OCI-LY1 (cell line): ENCODE measurements around the gene FBXO8.

Experiments used
- H2AFZ ChIP-seq: fragments of 200-600 bp; sonication (generic), shearing (Covaris generic); 2 replicates; pipeline ENCODE4 v1.6.0; 2014; ENCODE audit warnings: antibody characterized with exemption, mild to moderate bottlenecking, low read length
- H3F3A ChIP-seq: fragments of 200-600 bp; sonication (generic), shearing (Covaris generic); 2 replicates; pipeline ENCODE4 v1.6.0; 2014; ENCODE audit warnings: mild to moderate bottlenecking, antibody characterized with exemption, low read length, moderate library complexity; ENCODE audit not compliant: insufficient read depth
- H3K27ac ChIP-seq: fragments of 200-600 bp; sonication (generic); 2 replicates; pipeline ENCODE4 v1.5.1; 2014; ENCODE audit warnings: low read length, mixed run types, mild to moderate bottlenecking, low read depth; ENCODE audit not compliant: poor library complexity, severe bottlenecking
- H3K27me3 ChIP-seq: fragments of 200-600 bp; sonication (generic); 2 replicates; pipeline ENCODE4 v1.6.0; 2014; ENCODE audit warnings: antibody characterized with exemption, mild to moderate bottlenecking, low read length, moderate library complexity; ENCODE audit not compliant: insufficient read depth
- H3K36me3 ChIP-seq: fragments of 200-600 bp; sonication (generic); 2 replicates; pipeline ENCODE4 v1.6.1; 2014; ENCODE audit warnings: mild to moderate bottlenecking, antibody characterized with exemption, low read length, moderate library complexity, mixed read lengths; ENCODE audit not compliant: insufficient read depth
- H3K4me1 ChIP-seq: fragments of 200-600 bp; sonication (generic); 2 replicates; pipeline ENCODE4 v1.5.1; 2014; ENCODE audit warnings: mild to moderate bottlenecking, low read length, moderate library complexity; ENCODE audit not compliant: insufficient read depth, severe bottlenecking
- H3K4me2 ChIP-seq: fragments of 200-600 bp; sonication (generic), shearing (Covaris generic); 2 replicates; pipeline ENCODE4 v1.6.1; 2014; ENCODE audit warnings: low read length
- H3K4me3 ChIP-seq: fragments of 200-600 bp; sonication (generic); 2 replicates; pipeline ENCODE4 v1.5.1; 2014; ENCODE audit warnings: low read length, low read depth, mild to moderate bottlenecking, mixed read lengths; ENCODE audit not compliant: poor library complexity, severe bottlenecking
- H3K79me2 ChIP-seq: fragments of 200-600 bp; shearing (Covaris generic); 2 replicates; pipeline ENCODE4 v1.6.1; 2016; ENCODE audit warnings: mixed run types, low read length, mixed read lengths; ENCODE audit not compliant: insufficient read depth
- H3K9ac ChIP-seq: fragments of 200-600 bp; sonication (generic), shearing (Covaris generic); 2 replicates; pipeline ENCODE4 v1.6.1; 2014; ENCODE audit warnings: mild to moderate bottlenecking, low read length, mixed read lengths
- H3K9me2 ChIP-seq: fragments of 200-600 bp; sonication (generic), shearing (Covaris generic); 2 replicates; pipeline ENCODE4 v1.6.1; 2014; ENCODE audit warnings: low read depth, mild to moderate bottlenecking, low read length, mixed read lengths
- H3K9me3 ChIP-seq: fragments of 200-600 bp; shearing (Covaris generic); 2 replicates; pipeline ENCODE4 v1.6.1; 2014; ENCODE audit warnings: low read length, mixed read lengths
- H4K20me1 ChIP-seq: fragments of 200-600 bp; sonication (generic), shearing (Covaris generic); 2 replicates; pipeline ENCODE4 v1.6.0; 2016; ENCODE audit warnings: mild to moderate bottlenecking, low read length; ENCODE audit not compliant: insufficient read depth
- EZH2 ChIP-seq: fragments of 200-600 bp; sonication (generic), shearing (Covaris generic); IDR thresholded peaks from 2 replicates; pipeline ENCODE4 v1.8.0; 2017; ENCODE audit warnings: borderline replicate concordance, mixed run types, mild to moderate bottlenecking, antibody characterized with exemption, low read length, moderate library complexity, mixed read lengths
- TF ChIP-seq, protein P1 (sequence below): fragments of 200-600 bp; sonication (generic), shearing (Covaris generic); IDR thresholded peaks from 2 replicates; pipeline ENCODE4 v1.5.1; 2017; ENCODE audit warnings: mild to moderate bottlenecking, antibody characterized with exemption, low read length, moderate library complexity, mixed read lengths

Gene FBXO8

DNA sequence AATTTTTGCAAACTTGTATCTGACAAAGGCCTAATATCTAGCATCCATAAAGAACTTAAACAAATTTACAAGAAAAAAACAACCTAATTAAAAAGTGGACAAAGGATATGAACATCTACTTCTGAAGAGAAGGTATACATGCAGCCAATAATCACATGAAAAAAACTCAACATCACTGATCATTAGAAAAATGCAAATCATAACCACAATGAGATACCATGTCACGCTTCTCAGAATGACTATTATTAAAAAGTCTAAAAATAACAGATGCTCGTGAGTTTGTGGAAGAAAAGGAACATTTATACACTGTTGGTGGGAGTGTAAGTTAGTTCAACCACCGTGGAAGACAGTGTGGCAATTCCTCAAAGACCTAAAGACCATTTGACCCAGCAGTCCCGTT, 24.2 kb upstream of the FBXO8 start:
- no peaks in the 10 kb centered on the region for H4K20me1 ChIP-seq
- H3K4me2 ChIP-seq = no peak overlapping the region
- no peaks in the 10 kb centered on the region for H3K27me3 ChIP-seq
- H3K9ac ChIP-seq = no peak overlapping the region
- H2AFZ ChIP-seq = no peak overlapping the region
- H3K27ac ChIP-seq = no peak overlapping the region
- H3K79me2 ChIP-seq = no peaks in the 10 kb centered on the region
- H3K9me2 ChIP-seq = no peaks in the 10 kb centered on the region
- no peaks in the 10 kb centered on the region for H3K9me3 ChIP-seq
- peaks cover 69% of the 10 kb centered on the region for H3K36me3 ChIP-seq
- H3K4me1 ChIP-seq = no peaks in the 10 kb centered on the region
- TF ChIP-seq, protein P1, sequence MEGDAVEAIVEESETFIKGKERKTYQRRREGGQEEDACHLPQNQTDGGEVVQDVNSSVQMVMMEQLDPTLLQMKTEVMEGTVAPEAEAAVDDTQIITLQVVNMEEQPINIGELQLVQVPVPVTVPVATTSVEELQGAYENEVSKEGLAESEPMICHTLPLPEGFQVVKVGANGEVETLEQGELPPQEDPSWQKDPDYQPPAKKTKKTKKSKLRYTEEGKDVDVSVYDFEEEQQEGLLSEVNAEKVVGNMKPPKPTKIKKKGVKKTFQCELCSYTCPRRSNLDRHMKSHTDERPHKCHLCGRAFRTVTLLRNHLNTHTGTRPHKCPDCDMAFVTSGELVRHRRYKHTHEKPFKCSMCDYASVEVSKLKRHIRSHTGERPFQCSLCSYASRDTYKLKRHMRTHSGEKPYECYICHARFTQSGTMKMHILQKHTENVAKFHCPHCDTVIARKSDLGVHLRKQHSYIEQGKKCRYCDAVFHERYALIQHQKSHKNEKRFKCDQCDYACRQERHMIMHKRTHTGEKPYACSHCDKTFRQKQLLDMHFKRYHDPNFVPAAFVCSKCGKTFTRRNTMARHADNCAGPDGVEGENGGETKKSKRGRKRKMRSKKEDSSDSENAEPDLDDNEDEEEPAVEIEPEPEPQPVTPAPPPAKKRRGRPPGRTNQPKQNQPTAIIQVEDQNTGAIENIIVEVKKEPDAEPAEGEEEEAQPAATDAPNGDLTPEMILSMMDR = no peak
- TF ChIP-seq EZH2 = no peak
- H3K4me3 ChIP-seq = no peak overlapping the region
- no peaks in the 10 kb centered on the region for H3F3A ChIP-seq

DNA sequence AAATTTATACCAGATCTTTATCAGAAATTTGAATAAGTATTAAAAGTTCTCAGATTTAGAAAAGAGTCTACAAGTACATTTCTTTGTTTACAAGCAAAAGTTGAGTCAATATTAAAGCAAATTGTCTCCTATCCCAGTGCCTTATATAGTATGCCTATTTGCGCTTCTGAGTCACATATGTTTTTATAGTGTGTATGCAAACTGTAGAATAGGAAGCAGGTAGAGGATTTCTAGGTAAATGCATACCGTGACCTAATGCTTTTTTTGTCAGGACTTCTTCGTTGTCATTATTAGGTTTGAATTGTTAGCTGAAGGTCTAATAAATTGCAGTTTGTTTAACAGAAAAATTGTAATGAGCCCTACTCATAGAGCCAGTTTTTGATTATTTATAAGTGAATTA, 22.5 kb upstream of the FBXO8 start:
- TF ChIP-seq, protein P1 = no peak
- TF ChIP-seq EZH2 = no peak
- no peaks in the 10 kb centered on the region for H3K9me3 ChIP-seq
- H3K27me3 ChIP-seq = no peaks in the 10 kb centered on the region
- H3K79me2 ChIP-seq = no peaks in the 10 kb centered on the region
- H3K27ac ChIP-seq = no peak overlapping the region
- peaks cover 65% of the 10 kb centered on the region for H3K36me3 ChIP-seq
- H4K20me1 ChIP-seq = no peaks in the 10 kb centered on the region
- H3K4me3 ChIP-seq = no peak overlapping the region
- no peak overlapping the region for H2AFZ ChIP-seq
- no peak overlapping the region for H3K9ac ChIP-seq
- no peaks in the 10 kb centered on the region for H3F3A ChIP-seq
- H3K4me1 ChIP-seq = no peaks in the 10 kb centered on the region
- H3K4me2 ChIP-seq = no peak overlapping the region
- H3K9me2 ChIP-seq = no peaks in the 10 kb centered on the region

DNA sequence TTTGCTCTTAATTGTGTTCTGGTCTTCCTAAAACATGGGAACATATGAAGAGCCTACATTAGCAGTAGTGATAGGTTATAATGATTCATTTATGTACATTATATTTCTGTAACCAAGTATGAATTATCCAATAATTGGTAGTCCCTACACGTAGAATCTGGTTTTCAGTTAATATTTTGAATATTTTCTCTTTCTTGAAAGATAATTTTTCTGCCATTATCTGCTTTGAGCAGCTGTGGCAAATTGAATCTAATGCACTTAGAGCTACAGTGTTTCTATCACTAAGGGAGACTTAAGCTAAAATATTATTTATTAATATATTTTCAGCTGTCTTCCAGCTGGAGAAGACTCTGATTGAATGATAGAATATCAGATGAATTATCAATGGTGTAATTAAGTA, 21.2 kb upstream of the FBXO8 start:
- H3K4me1 ChIP-seq = no peaks in the 10 kb centered on the region
- no peaks in the 10 kb centered on the region for H3K79me2 ChIP-seq
- H3F3A ChIP-seq = no peaks in the 10 kb centered on the region
- no peaks in the 10 kb centered on the region for H3K27me3 ChIP-seq
- no peaks in the 10 kb centered on the region for H3K9me2 ChIP-seq
- H2AFZ ChIP-seq = no peak overlapping the region
- H3K9me3 ChIP-seq = no peaks in the 10 kb centered on the region
- H3K36me3 ChIP-seq = peaks cover 71% of the 10 kb centered on the region
- TF ChIP-seq, protein P1 = no peak
- no peak for TF ChIP-seq EZH2
- H3K27ac ChIP-seq = no peak overlapping the region
- H3K4me2 ChIP-seq = no peak overlapping the region
- no peak overlapping the region for H3K4me3 ChIP-seq
- H4K20me1 ChIP-seq = no peaks in the 10 kb centered on the region
- no peak overlapping the region for H3K9ac ChIP-seq
